Left colon (tissue), 2 donors: ENCODE measurements around the gene OBI1. TPM values are rescaled to one million over a fixed set of nuclear protein-coding genes. Genes with fewer than 3 reads are reported as not detected.
A peak's percentile ranks its signal among the peaks of the same experiment; 100 is the strongest.

Source experiments
- ATAC-seq: fragments of 200-7000 bp; cut with Tn5 transposase; one replicate; pipeline ENCODE4 v1.9.1; 2020; ENCODE audit warnings: mild to moderate bottlenecking, moderate library complexity
- DNase-seq, 2 donors: peaks; one replicate each; pipeline ENCODE4 v3.0.0-alpha.2; 2020
- intact Hi-C, 2 donors: fragments of 100-400 bp; cut with DNase I in 1 of 2; cut with micrococcal nuclease in 1 of 2; formaldehyde crosslinking; loops; one replicate each; pipeline versions ENCODE4 v1.11.2 to v1.14.0; 2022; cut with DNase I, micrococcal nuclease
- total RNA-seq, 2 donors: library from RNA; stranded (reverse); fragmentation: NEBNext Ultra II Directional; extraction: Animal tissue kit (Norgen Biotek cat#: 25700); gene quantifications; one replicate each; pipeline ENCODE4 v1.2.1, GENCODE V29; 2021
- donor health status: DM: no; HTN: no; CAD: no.
- donor health status: DM: yes; HTN: yes; CAD: no.

The OBI1 gene
- total RNA-seq, 2 donors from 2014 or later: 4.9 to 5.7 TPM

GRCh38 chr13:78594456-78594975 is 64.4 kb downstream of the OBI1 start:
- DNase-seq (no peak), ATAC-seq (no peak)

GRCh38 chr13:78593652-78594455 is 65.1 kb downstream of the OBI1 start:
- intact Hi-C loops: no loop called here
- DNase-seq (no peak), ATAC-seq (no peak)

More at GRCh38 chr13:78594456-78594975, 64.4 kb downstream of the OBI1 start:
- intact Hi-C loops: no loop called here

GRCh38 chr13:78593129-78593528 is 65.8 kb downstream of the OBI1 start:
- ATAC-seq (no peak), DNase-seq (no peak)
- intact Hi-C loops: no loop called here

- ATAC-seq (no peak), DNase-seq (no peak)
- intact Hi-C loops: no loop called here
Observed at GRCh38 chr13:78592584-78592983, 66.4 kb downstream of the OBI1 start.

- intact Hi-C loops: no loop called here
- DNase-seq: peak in 1 of 2 donors; percentile 44
Observed at GRCh38 chr13:78589206-78589605, 69.7 kb downstream of the OBI1 start.

GRCh38 chr13:78587395-78587794 is 71.6 kb downstream of the OBI1 start:
- intact Hi-C loops: no loop called here
- DNase-seq (no peak), ATAC-seq (no peak)

More at GRCh38 chr13:78589206-78589605, 69.7 kb downstream of the OBI1 start:
- no peak for ATAC-seq

- no peak for DNase-seq
- no peak for ATAC-seq
- intact Hi-C loops: no loop called here
Observed at GRCh38 chr13:78586706-78587105, 72.2 kb downstream of the OBI1 start.

GRCh38 chr13:78576261-78576660 is 82.7 kb downstream of the OBI1 start:
- intact Hi-C loops: no loop called here
- DNase-seq (no peak), ATAC-seq (no peak)

- ATAC-seq: no peak
- DNase-seq: no peak
- intact Hi-C loops: no loop called here
Observed at GRCh38 chr13:78572459-78572858, 86.5 kb downstream of the OBI1 start.

- ATAC-seq (no peak), DNase-seq (no peak)
- intact Hi-C loops: no loop called here
Observed at GRCh38 chr13:78569029-78569428, 89.9 kb downstream of the OBI1 start.

GRCh38 chr13:78566631-78567030 is 92.3 kb downstream of the OBI1 start:
- DNase-seq (no peak), ATAC-seq (no peak)
- intact Hi-C loops: no loop called here

Other genes with a start within 250 kb of the OBI1 start
- under 1 TPM in 1 of 2 donors, not detected in 1; 0.06 TPM for gene POU4F1, start 55.6 kb downstream of the OBI1 start, total RNA-seq